ENCODE results near the gene ZNF121.
A peak's percentile ranks its signal among the peaks of the same experiment; 100 is the strongest.

Gene ZNF121

DNA sequence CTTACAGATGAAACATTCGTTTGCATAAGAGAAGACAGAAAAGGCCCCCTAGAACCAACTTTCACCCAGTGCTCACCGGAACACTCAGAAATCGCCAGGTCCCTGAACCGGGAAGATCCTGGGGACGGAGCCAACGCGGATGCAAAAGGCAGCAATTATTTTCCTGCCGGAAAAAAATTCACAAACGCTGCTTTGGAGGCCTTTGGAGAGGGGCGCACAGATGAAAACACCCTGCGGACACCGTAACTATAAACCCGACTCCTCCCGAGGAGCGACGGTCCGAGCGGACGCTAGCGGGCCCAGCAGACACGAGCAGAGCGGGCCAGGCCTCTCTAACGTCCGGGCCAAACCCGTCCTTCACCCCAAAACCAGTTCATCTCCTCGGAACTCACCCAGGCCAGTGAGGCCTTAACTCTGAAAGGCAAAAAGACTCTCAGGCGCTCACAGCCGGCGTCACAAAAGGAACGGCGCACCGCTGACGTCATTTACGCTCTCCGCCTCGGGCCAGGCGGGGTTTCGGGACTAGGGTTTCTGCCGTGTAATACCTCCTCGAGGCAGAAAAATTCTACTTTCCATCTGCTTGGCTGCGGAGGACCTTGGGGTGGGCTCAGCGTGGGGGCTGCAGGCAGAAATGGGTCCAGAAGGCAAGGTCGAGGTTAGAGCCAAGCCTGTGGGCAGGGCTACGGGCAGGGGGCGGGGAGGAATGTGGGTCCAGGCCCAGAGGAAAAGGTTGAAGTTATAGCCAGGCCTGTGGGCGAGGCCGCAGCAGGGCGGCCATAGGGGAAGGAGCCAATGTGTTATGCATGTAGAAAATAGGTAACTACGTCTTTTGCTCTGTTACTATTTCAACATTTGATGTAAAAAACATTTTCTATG lies 45.9 kb downstream of the ZNF121 start, which contains the start of gene ZNF426:
ZNF426 (minus strand) TSS at position 463 of the 876 bp plus-strand sequence. CDS start 2,413 bp downstream, outside the sequence.
- peak; percentile 74 to 77 for DNase-seq

DNA sequence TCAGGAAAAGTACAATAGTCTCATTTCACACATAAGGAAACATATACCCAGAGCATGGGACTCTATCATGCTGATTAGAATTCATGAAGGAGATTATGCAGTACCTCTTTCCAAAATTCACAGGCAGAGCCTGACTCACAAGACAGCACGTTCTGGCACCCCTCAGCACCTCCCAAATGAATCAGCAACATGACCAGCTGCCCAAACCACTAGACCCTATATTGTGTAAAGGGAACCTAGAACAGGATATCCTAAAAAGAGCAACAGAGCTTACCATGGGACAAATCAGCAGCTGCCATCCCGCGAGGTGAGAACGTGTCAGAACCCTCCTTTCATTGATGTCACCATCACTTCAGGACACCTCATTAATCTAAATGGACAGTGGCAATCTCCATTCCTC lies 48.4 kb downstream of the ZNF121 start:
- no peak for DNase-seq

DNA sequence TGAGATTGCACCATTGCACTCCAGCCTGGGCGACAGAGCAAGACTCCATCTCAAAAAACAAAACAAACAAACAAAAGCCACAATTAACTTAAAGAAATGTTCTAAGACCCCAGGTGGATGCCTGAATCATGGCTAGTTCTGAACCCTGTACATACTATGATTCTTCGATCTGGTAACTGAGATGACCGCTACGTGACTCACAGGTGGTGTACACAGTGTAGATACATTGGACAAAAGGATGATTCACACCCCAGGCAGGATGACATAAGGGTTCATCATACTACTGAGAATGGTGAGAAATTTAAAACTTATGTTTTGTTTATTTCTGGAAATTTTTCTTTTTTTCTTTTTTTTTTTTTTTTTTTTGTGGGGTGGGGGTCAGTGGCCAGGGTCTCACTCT lies 52.4 kb downstream of the ZNF121 start:
- DNase-seq: no peak

DNA sequence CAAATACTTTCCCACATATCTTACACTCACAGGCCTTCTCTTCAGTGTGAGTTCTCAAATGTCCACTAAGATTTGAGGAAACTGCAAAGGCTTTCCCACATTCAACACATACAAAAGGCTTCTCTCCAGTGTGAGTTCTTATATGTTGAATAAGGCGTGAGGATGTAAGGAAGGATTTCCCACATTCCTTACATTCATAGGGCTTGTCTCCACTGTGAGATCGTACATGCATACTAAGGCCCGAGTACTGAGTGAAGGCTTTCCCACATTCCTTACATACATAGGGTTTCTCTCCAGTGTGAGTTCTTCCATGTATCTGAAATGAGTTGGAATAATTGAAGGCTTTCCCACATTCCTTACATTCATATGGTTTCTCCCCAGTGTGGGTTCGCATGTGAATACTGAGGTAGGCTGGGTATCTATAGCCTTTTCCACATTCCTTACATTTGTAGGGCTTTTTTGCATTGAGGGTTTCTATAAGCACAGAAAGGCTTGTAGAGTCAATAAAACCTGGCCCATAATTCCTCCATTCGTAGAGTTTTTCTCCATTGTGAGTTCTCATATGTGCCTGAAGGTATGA lies 55.5 kb downstream of the ZNF121 start:
- DNase-seq: no peak

DNA sequence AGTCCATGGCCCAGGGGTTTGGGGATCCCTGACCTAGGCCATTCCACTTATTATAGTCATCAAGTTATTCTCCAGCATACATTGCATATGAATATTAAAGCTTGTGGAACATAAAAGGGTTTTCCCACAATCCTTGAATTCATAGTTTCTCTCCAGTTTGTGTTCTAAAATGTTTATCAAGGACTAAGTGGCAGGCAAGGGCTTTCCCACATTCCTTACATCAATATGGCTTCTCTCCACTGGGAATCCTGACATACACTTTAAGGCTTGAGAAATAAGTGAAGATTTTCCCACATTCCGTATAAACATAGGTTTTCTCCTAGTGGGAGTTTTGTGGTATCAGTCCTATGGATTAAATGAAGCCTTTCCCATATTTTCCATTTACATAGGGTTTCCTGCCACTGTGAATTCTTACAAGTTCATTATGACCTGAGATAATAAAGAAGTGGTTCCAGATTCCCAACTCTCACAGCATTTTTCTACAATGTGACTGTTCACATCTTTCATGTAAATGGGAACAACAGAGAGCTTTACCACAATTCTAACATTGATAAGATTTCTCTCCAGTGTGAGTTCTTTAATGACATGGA lies 60.3 kb downstream of the ZNF121 start:
- no peak for DNase-seq

Measured in hippocampal formation (tissue), 2 donors.